ENCODE data around the gene UNC80.

The UNC80 gene

GRCh38 chr2:209938906-209939305 is 167.3 kb downstream of the UNC80 start:
- DNase-seq (ENCODE audit: low read depth), result no peak
- no peak overlapping the region for H3K4me3 ChIP-seq (ENCODE audit: low read depth, low read length)
- no peak for TF ChIP-seq CTCF (conservative IDR thresholded peaks at IDR 0.05; ENCODE audit: low read depth, low read length)

GRCh38 chr2:209940936-209941335 is 169.3 kb downstream of the UNC80 start:
- no peak for TF ChIP-seq CTCF (conservative IDR thresholded peaks at IDR 0.05; ENCODE audit: low read depth, low read length)
- H3K4me3 ChIP-seq (ENCODE audit: low read depth, low read length), result no peak overlapping the region
- DNase-seq (ENCODE audit: low read depth), result no peak

GRCh38 chr2:209942426-209942825 is 170.8 kb downstream of the UNC80 start:
- DNase-seq (ENCODE audit: low read depth), result no peak
- no peak for TF ChIP-seq CTCF (conservative IDR thresholded peaks at IDR 0.05; ENCODE audit: low read depth, low read length)
- H3K4me3 ChIP-seq (ENCODE audit: low read depth, low read length), result no peak overlapping the region

- no peak for TF ChIP-seq CTCF (conservative IDR thresholded peaks at IDR 0.05; ENCODE audit: low read depth, low read length)
- no peak overlapping the region for H3K4me3 ChIP-seq (ENCODE audit: low read depth, low read length)
- DNase-seq (ENCODE audit: low read depth), result peak; percentile 23
These were observed 171.4 kb downstream of the UNC80 start for GRCh38 chr2:209942936-209943605.

GRCh38 chr2:209943776-209944175 is 172.1 kb downstream of the UNC80 start:
- no peak for DNase-seq (ENCODE audit: low read depth)
- no peak overlapping the region for H3K4me3 ChIP-seq (ENCODE audit: low read depth, low read length)
- TF ChIP-seq CTCF (conservative IDR thresholded peaks at IDR 0.05; ENCODE audit: low read depth, low read length), result no peak

- no peak for TF ChIP-seq CTCF (conservative IDR thresholded peaks at IDR 0.05; ENCODE audit: low read depth, low read length)
- peak; percentile 38 for DNase-seq (ENCODE audit: low read depth)
- no peak overlapping the region for H3K4me3 ChIP-seq (ENCODE audit: low read depth, low read length)
These were observed 174.9 kb downstream of the UNC80 start for GRCh38 chr2:209946539-209946938.

GRCh38 chr2:209956271-209956670 is 184.6 kb downstream of the UNC80 start:
- DNase-seq (ENCODE audit: low read depth), result no peak
- TF ChIP-seq CTCF (conservative IDR thresholded peaks at IDR 0.05; ENCODE audit: low read depth, low read length), result no peak
- no peak overlapping the region for H3K4me3 ChIP-seq (ENCODE audit: low read depth, low read length)

Data from choroid plexus epithelial cell (primary cell).